ENCODE measurements around the gene SDK1. TPM values are rescaled to one million over a fixed set of nuclear protein-coding genes. Genes with fewer than 3 reads are reported as not detected.

SDK1 gene
- total RNA-seq, 2 experiments from 2014 or later = 0.25 to 0.78 TPM

DNA sequence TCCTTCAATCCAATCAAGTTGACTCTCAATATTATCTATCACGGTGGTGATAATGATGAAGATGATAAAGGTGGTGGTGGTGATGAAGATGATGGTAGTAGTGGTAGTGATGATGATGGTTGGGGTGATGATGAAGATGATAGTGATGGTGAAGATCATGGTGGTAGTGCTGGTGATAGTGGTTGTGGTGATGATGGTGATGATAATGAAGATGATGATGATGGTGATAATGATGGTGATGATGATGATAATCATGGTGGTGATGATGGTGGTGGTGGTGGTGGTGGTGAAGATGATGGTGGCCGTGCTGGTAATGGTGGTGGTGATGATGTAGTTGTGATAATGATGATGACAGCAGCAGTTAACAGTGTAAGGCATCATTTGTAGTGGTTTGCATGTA is 29.8 kb upstream of the SDK1 start:
- Mint-ChIP-seq H3K27me3 (peaks cover 3% of the 10 kb centered on the region), H3K36me3 (ENCODE audit: low read depth) (no peaks in the 10 kb centered on the region), H3K9me3 (no peaks in the 10 kb centered on the region), H3K4me3 (no peak overlapping the region), H3K27ac (no peak overlapping the region), H3K4me1 (ENCODE audit: low read depth) (no peaks in the 10 kb centered on the region)
- DNase-seq (no peak), ATAC-seq (no peak)
- intact Hi-C loops (cut with micrococcal nuclease) = no loop called here
- TF ChIP-seq CTCF (IDR thresholded peaks at IDR 0.05) = no peak
- CTCF ChIA-PET = no interaction called here
- POLR2A ChIA-PET = interaction anchor here (0.7 kb wide), 1 partner anchor 28 kb away, joined by 3 read pairs; no protein-coding TSS in a partner anchor

- Mint-ChIP-seq H3K4me1 (ENCODE audit: low read depth) (no peaks in the 10 kb centered on the region), H3K36me3 (ENCODE audit: low read depth) (no peaks in the 10 kb centered on the region), H3K27ac (no peak overlapping the region), H3K9me3 (peaks cover 3% of the 10 kb centered on the region), H3K4me3 (no peak overlapping the region), H3K27me3 (peaks cover 1% of the 10 kb centered on the region)
- ChIA-PET CTCF (no interaction called here), POLR2A (no interaction called here)
- no peak for TF ChIP-seq CTCF (IDR thresholded peaks at IDR 0.05)
- intact Hi-C loops (cut with micrococcal nuclease) = no loop called here
- DNase-seq = no peak
- ATAC-seq = no peak
Observed at GRCh38 chr7:3272691-3273141, 28.3 kb upstream of the SDK1 start.

- peaks cover 4% of the 10 kb centered on the region for H3K9me3 Mint-ChIP-seq
- ChIA-PET POLR2A (no interaction called here), CTCF (interaction anchor here (1.0 kb wide), 1 partner anchor 27 kb away, joined by 3 read pairs; no protein-coding TSS in a partner anchor)
- no peak for ATAC-seq
- H3K4me1 Mint-ChIP-seq (ENCODE audit: low read depth) = peaks cover 3% of the 10 kb centered on the region
- H3K27me3 Mint-ChIP-seq = no peaks in the 10 kb centered on the region
- DNase-seq = no peak
- TF ChIP-seq CTCF (IDR thresholded peaks at IDR 0.05) = no peak
- no peak overlapping the region for H3K27ac Mint-ChIP-seq
- intact Hi-C loops (cut with micrococcal nuclease) = no loop called here
- H3K36me3 Mint-ChIP-seq (ENCODE audit: low read depth) = no peaks in the 10 kb centered on the region
- no peak overlapping the region for H3K4me3 Mint-ChIP-seq
Observed at GRCh38 chr7:3274131-3274530, 26.9 kb upstream of the SDK1 start.

- H3K4me1 Mint-ChIP-seq (ENCODE audit: low read depth) = peaks cover 3% of the 10 kb centered on the region
- H3K9me3 Mint-ChIP-seq = peaks cover 4% of the 10 kb centered on the region
- ChIA-PET CTCF (no interaction called here), POLR2A (no interaction called here)
- ATAC-seq = no peak
- intact Hi-C loops (cut with micrococcal nuclease) = no loop called here
- H3K36me3 Mint-ChIP-seq (ENCODE audit: low read depth) = no peaks in the 10 kb centered on the region
- H3K27me3 Mint-ChIP-seq = no peaks in the 10 kb centered on the region
- no peak overlapping the region for H3K4me3 Mint-ChIP-seq
- TF ChIP-seq CTCF (IDR thresholded peaks at IDR 0.05) = no peak
- H3K27ac Mint-ChIP-seq = no peak overlapping the region
- DNase-seq = no peak
Observed at GRCh38 chr7:3277604-3278572, 23.2 kb upstream of the SDK1 start.

GRCh38 chr7:3279147-3279818 is 21.8 kb upstream of the SDK1 start:
- H3K4me3 Mint-ChIP-seq = no peak overlapping the region
- no peak overlapping the region for H3K27ac Mint-ChIP-seq
- H3K4me1 Mint-ChIP-seq (ENCODE audit: low read depth) = peaks cover 3% of the 10 kb centered on the region
- intact Hi-C loops (cut with micrococcal nuclease) = no loop called here
- no peak for DNase-seq
- POLR2A ChIA-PET = no interaction called here
- CTCF ChIA-PET = no interaction called here
- H3K9me3 Mint-ChIP-seq = peaks cover 4% of the 10 kb centered on the region
- no peak for TF ChIP-seq CTCF (IDR thresholded peaks at IDR 0.05)
- H3K36me3 Mint-ChIP-seq (ENCODE audit: low read depth) = no peaks in the 10 kb centered on the region
- ATAC-seq = no peak
- H3K27me3 Mint-ChIP-seq = no peaks in the 10 kb centered on the region

All from activated CD8-positive, alpha-beta T cell treated with anti-CD3 and anti-CD28 coated beads for 36 hours (primary cell).